ENCODE data around the gene TMPRSS11E.
"Not testable (repeated sequence)": the region's sequence is repeated elsewhere in the genome, so short reads cannot be mapped to it uniquely, and the experiment has no call there.

The TMPRSS11E gene

GRCh38 chr4:68447201-68447600, at the start of gene TMPRSS11E:
Gene TMPRSS11E, plus strand, starts transcription at chr4:68447463. Its CDS starts 50 bp downstream, at chr4:68447513.
- no peak for DNase-seq (ENCODE audit: low read depth in 2 of 2)

GRCh38 chr4:68399306-68399705, 48.0 kb upstream of the TMPRSS11E start:
- no peak for DNase-seq (ENCODE audit: low read depth in 2 of 2)

- no peak for DNase-seq (ENCODE audit: low read depth in 2 of 2)
These were observed 46.0 kb upstream of the TMPRSS11E start for GRCh38 chr4:68401231-68401630.

GRCh38 chr4:68404153-68404552, 43.1 kb upstream of the TMPRSS11E start:
- no peak for DNase-seq (ENCODE audit: low read depth in 2 of 2)

- not testable (repeated sequence) for DNase-seq (ENCODE audit: low read depth in 2 of 2)
These were observed 41.4 kb upstream of the TMPRSS11E start for GRCh38 chr4:68405718-68406478.

GRCh38 chr4:68406479-68406859, 40.8 kb upstream of the TMPRSS11E start:
- no peak for DNase-seq (ENCODE audit: low read depth in 2 of 2)

- DNase-seq (ENCODE audit: low read depth in 2 of 2) = not testable (repeated sequence)
These were observed 40.0 kb upstream of the TMPRSS11E start for GRCh38 chr4:68407015-68407867.

- no peak for DNase-seq (ENCODE audit: low read depth in 2 of 2)
These were observed 39.4 kb upstream of the TMPRSS11E start for GRCh38 chr4:68407868-68408190.

GRCh38 chr4:68410149-68410548, 37.1 kb upstream of the TMPRSS11E start:
- DNase-seq (ENCODE audit: low read depth in 2 of 2) = no peak

- DNase-seq (ENCODE audit: low read depth in 2 of 2) = no peak
These were observed 36.6 kb upstream of the TMPRSS11E start for GRCh38 chr4:68410643-68411042.

- not testable (repeated sequence) for DNase-seq (ENCODE audit: low read depth in 2 of 2)
These were observed 35.2 kb upstream of the TMPRSS11E start for GRCh38 chr4:68412031-68412430.

GRCh38 chr4:68416591-68416990, 30.7 kb upstream of the TMPRSS11E start:
- DNase-seq (ENCODE audit: low read depth in 2 of 2) = no peak

- no peak for DNase-seq (ENCODE audit: low read depth in 2 of 2)
These were observed 20.7 kb upstream of the TMPRSS11E start for GRCh38 chr4:68426516-68426915.

- no peak for DNase-seq (ENCODE audit: low read depth in 2 of 2)
These were observed 16.9 kb upstream of the TMPRSS11E start for GRCh38 chr4:68430337-68430736.

GRCh38 chr4:68432320-68432719, 14.9 kb upstream of the TMPRSS11E start:
- no peak for DNase-seq (ENCODE audit: low read depth in 2 of 2)

GRCh38 chr4:68433582-68433981, 13.7 kb upstream of the TMPRSS11E start:
- no peak for DNase-seq (ENCODE audit: low read depth in 2 of 2)

GRCh38 chr4:68434277-68434676, 13.0 kb upstream of the TMPRSS11E start:
- no peak for DNase-seq (ENCODE audit: low read depth in 2 of 2)

- no peak for DNase-seq (ENCODE audit: low read depth in 2 of 2)
These were observed 12.4 kb upstream of the TMPRSS11E start for GRCh38 chr4:68434836-68435235.

GRCh38 chr4:68445111-68445510, 2.2 kb upstream of the TMPRSS11E start:
- DNase-seq (ENCODE audit: low read depth in 2 of 2) = no peak

- no peak for DNase-seq (ENCODE audit: low read depth in 2 of 2)
These were observed 4.3 kb downstream of the TMPRSS11E start for GRCh38 chr4:68451246-68452211.

GRCh38 chr4:68460085-68460484, 12.8 kb downstream of the TMPRSS11E start:
- no peak for DNase-seq (ENCODE audit: low read depth in 2 of 2)

GRCh38 chr4:68461790-68462189, 14.5 kb downstream of the TMPRSS11E start:
- no peak for DNase-seq (ENCODE audit: low read depth in 2 of 2)
